Measurements from ENCODE around the gene SLC25A10. TPM values are rescaled to one million over a fixed set of nuclear protein-coding genes. Genes with fewer than 3 reads are reported as not detected.

Gene SLC25A10
- total and polyA plus RNA-seq, 2 of the 8 experiments (the other 6 are each of a cell fraction or from before 2014, with no cell fraction given), result 22.2 to 43.0 TPM

DNA sequence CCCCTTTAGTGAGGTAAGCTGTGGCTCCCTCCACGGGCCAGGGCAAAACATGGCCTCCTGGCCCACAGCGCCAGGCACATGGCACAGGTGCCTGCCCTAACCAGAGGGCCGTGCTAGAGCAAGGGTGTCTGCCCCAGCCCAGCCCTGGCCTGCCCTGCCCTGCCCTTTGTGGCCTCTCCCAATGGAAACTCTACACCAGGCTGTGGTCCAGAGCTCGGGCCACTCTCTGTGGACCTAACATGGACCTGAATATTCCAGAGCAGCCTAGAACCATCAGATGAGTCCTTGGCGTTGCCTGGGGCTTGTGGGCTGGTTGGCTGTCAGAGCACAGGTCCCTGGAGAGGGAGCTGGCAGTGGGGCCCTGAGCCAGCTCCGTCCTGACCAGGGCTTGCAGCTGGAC lies 16.9 kb upstream of the SLC25A10 start:
- Histone ChIP-seq H2BK120ac (replicated peaks; ENCODE audit: low read depth, low read length) (no peak overlapping the region), H3K14ac (ENCODE audit: insufficient read length) (no peak overlapping the region), H3K9ac (replicated peaks in 1 of 4; ENCODE audit: extremely low read depth in 1 of 4, low read depth in 3 of 4, low read length in 3 of 4) (no peak overlapping the region), H3K4ac (replicated peaks; ENCODE audit: insufficient read length, low read depth, low read length) (no peak overlapping the region), H2BK5ac (ENCODE audit: low read depth, low read length) (no peak overlapping the region), H2BK20ac (ENCODE audit: low read length) (no peak overlapping the region), H4K8ac (ENCODE audit: extremely low read depth, insufficient read depth, low read length) (no peak overlapping the region), H4K20me1 (replicated peaks in 1 of 2; ENCODE audit: control insufficient read depth in 1 of 2, insufficient read depth in 2 of 2, low read length in 2 of 2) (peaks cover 3 to 9% of the 10 kb centered on the region in 2 experiments), H3K79me2 (ENCODE audit: control insufficient read depth in 1 of 2, insufficient read depth in 2 of 2, low read length in 2 of 2) (no peaks in the 10 kb centered on the region), H2AFZ (ENCODE audit: low read length) (no peak overlapping the region), H2AK5ac (ENCODE audit: low read depth, low read length) (no peak overlapping the region), H2BK15ac (ENCODE audit: low read length) (no peak overlapping the region), H3K18ac (ENCODE audit: extremely low read depth, low read length) (no peak overlapping the region), H3K4me3 (ENCODE audit: extremely low read depth in 1 of 4, insufficient read depth in 2 of 4, low read depth in 3 of 4, low read length in 4 of 4) (no peak overlapping the region), H3K27me3 (replicated peaks in 1 of 4; ENCODE audit: control insufficient read depth in 3 of 4, extremely low read depth in 1 of 4, insufficient read depth in 3 of 4, low read length in 3 of 4) (no peaks in the 10 kb centered on the region), H3K4me1 (replicated peaks in 1 of 4; ENCODE audit: control insufficient read depth in 3 of 4, insufficient read depth in 4 of 4, low read length in 3 of 4) (no peaks in the 10 kb centered on the region), H3K27ac (ENCODE audit: low read depth, low read length) (no peak overlapping the region), H3K79me1 (ENCODE audit: low read depth, low read length) (peaks cover 2% of the 10 kb centered on the region; the same call in 1 of the 2 replicates), H3K4me2 (ENCODE audit: insufficient read depth in 1 of 2, low read depth in 2 of 2, low read length in 2 of 2) (no peak overlapping the region), H3K36me3 (ENCODE audit: control insufficient read depth in 2 of 4, insufficient read depth in 4 of 4, low read length in 3 of 4) (peaks cover 2 to 51% (median 30%) of the 10 kb centered on the region in 4 experiments; a peak in 6 of 8 replicates), H4K91ac (replicated peaks; ENCODE audit: insufficient read length, low read length) (no peak overlapping the region), H2BK12ac (ENCODE audit: low read depth, low read length) (no peak overlapping the region), H3K9me3 (ENCODE audit: insufficient read depth in 2 of 2, low read depth in 1 of 2, low read length in 1 of 2) (no peaks in the 10 kb centered on the region), H3K23ac (ENCODE audit: insufficient read length) (no peak overlapping the region), H4K5ac (ENCODE audit: insufficient read length, low read depth, low read length) (no peak overlapping the region), H3K56ac (replicated peaks; ENCODE audit: insufficient read length, low read depth, low read length) (no peak overlapping the region), H3K23me2 (ENCODE audit: low read depth, low read length) (no peaks in the 10 kb centered on the region)
- ChIA-PET POLR2A (ENCODE audit: partially characterized antibody) (interaction anchor here (0.6 to 28.4 kb wide), 7 partner anchors 13 to 29 kb away, joined by 3 to 436 read pairs (median 6); partner anchors contain the start of genes ARL16, CCDC137, HGS and MRPL12), CTCF (ENCODE audit: partially characterized antibody) (interaction anchor here (0.6 to 2.0 kb wide), 6 partner anchors 14 to 397 kb away, joined by 3 to 5 read pairs (median 4); no protein-coding TSS in a partner anchor)
- DNase-seq (ENCODE audit: low read depth in 1 of 2, low spot score in 2 of 2) (no peak), FAIRE-seq (no peak)
- 96% methylated on average over 6 of the region's 6 CpGs; no CpG with 5 or more reads in 1 of the 2 experiments for WGBS, 2 experiments (ENCODE audit: extremely low coverage in 1 of 2, insufficient coverage in 1 of 2, insufficient read length in 1 of 2, insufficient replicate concordance in 2 of 2, low coverage in 1 of 2, low lambda C conversion rate in 2 of 2, missing lambda C conversion rate in 1 of 2)
- TF ChIP-seq TAF1 (IDR thresholded peaks at IDR 0.05; ENCODE audit: low read depth, low read length), result no peak
- no peak for TF ChIP-seq TEAD4 (IDR thresholded peaks at IDR 0.05; ENCODE audit: low read depth, low read length)
- TF ChIP-seq POU5F1 (IDR thresholded peaks at IDR 0.05; ENCODE audit: low read depth, low read length), result no peak
- TF ChIP-seq CTBP2 (IDR thresholded peaks at IDR 0.05; ENCODE audit: borderline replicate concordance, insufficient read depth, insufficient read length, low read length), result no peak
- TF ChIP-seq JUND (IDR thresholded peaks at IDR 0.05; ENCODE audit: low read length), result no peak
- no peak for TF ChIP-seq TBP (IDR thresholded peaks at IDR 0.05; ENCODE audit: low read depth, low read length)
- no peak for TF ChIP-seq RAD21 (IDR thresholded peaks at IDR 0.05 in 1 of 2, conservative IDR thresholded peaks at IDR 0.05 in 1 of 2; ENCODE audit: low read depth in 2 of 2, low read length in 2 of 2)
- TF ChIP-seq CEBPB (IDR thresholded peaks at IDR 0.05; ENCODE audit: low read depth, low read length), result no peak

Measured in H1 (cell line).